Activated CD8-positive, alpha-beta T cell treated with anti-CD3 and anti-CD28 coated beads, Interleukin-2, amount 10 ng/mL, durations not matched to agents 7 days and 5 days (primary cell): ENCODE data around the gene NUBP2. TPM values are rescaled to one million over a fixed set of nuclear protein-coding genes. Genes with fewer than 3 reads are reported as not detected.

Experiments
- ATAC-seq: fragments of 150-1000 bp; cut with Tn5 transposase; one replicate; pipeline ENCODE4 v1.10.0; 2021; ENCODE audit warnings: moderate library complexity
- CTCF ChIA-PET: fragments of 350-600 bp; sonication (Branson Sonifier 250); formaldehyde crosslinking; loops from one replicate; lab custom pipeline; 2021; ENCODE audit warnings: antibody characterized with exemption; lab: Charles Lee
- POLR2A ChIA-PET: fragments of 350-600 bp; sonication (Branson Sonifier 250); formaldehyde crosslinking; loops from one replicate; lab custom pipeline; 2021; ENCODE audit warnings: antibody characterized with exemption; lab: Charles Lee
- DNase-seq: peaks from one replicate; pipeline ENCODE4 v3.0.0-alpha.2; 2020
- H3K27ac Mint-ChIP-seq: one replicate; pipeline ENCODE4 v1.8.0; 2021; ENCODE audit warnings: mild to moderate bottlenecking, mixed read lengths
- H3K27me3 Mint-ChIP-seq: one replicate; pipeline ENCODE4 v1.8.0; 2021; ENCODE audit warnings: low read depth, mixed read lengths
- H3K36me3 Mint-ChIP-seq: one replicate; pipeline ENCODE4 v1.8.0; 2021; ENCODE audit warnings: low read depth, mixed read lengths
- H3K4me1 Mint-ChIP-seq: one replicate; pipeline ENCODE4 v1.8.0; 2021; ENCODE audit warnings: low read depth, mixed read lengths
- H3K4me3 Mint-ChIP-seq: one replicate; pipeline ENCODE4 v1.8.0; 2021; ENCODE audit warnings: mild to moderate bottlenecking, mixed read lengths
- H3K9me3 Mint-ChIP-seq: one replicate; pipeline ENCODE4 v1.8.0; 2022; ENCODE audit warnings: mixed read lengths; ENCODE audit not compliant: insufficient read depth
- total RNA-seq, 2 experiments: library from RNA; stranded (reverse); gene quantifications; one replicate each; pipeline ENCODE4 v1.2.3, GENCODE V29; 2021

NUBP2 gene
- total RNA-seq, 2 experiments from 2014 or later = 58.5 to 61.8 TPM

DNA sequence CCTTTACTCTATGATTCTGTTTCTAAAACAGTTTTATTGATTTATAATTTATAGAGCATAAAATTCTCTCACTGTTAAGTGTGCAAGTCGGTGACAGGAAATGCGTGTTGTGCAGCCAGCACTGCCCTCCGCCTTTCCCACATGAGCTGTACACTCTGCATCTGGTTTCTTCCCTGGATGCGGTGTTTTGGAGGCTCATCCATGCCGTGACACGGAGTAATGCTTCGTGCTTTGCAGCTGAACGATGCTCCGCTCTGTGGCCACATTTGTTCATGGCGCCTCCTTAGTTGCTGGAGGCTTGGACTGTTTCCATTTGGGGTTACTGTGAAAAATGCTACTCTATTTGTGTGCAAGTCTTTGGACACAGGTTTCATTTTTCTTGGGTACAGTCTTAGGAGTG, 17.9 kb downstream of the NUBP2 start:
- H3K4me3 Mint-ChIP-seq = no peak overlapping the region
- CTCF ChIA-PET = no interaction called here
- no peak for ATAC-seq

DNA sequence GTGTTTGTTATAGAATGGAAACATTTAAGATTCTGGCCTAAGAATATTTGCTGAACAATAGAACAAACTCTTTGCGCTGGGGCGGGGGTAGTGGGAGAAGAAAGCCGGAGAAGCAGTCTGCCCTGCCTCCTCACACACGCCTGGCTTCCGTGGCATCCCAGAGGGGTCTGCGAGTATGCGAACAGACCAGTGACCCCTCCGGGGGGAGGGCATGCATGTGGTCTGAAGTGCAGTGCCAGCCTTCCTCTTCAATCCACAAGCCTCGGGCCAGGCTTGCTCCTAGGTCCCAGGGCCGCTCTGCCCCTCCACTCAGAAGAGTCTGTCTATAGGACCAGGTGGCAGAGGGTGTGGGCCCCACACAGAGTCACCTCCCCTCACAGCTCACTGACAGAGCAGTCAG, 24.9 kb downstream of the NUBP2 start:
- Mint-ChIP-seq H3K36me3 (peaks cover 22% of the 10 kb centered on the region), H3K9me3 (no peaks in the 10 kb centered on the region), H3K4me1 (no peaks in the 10 kb centered on the region), H3K27me3 (no peaks in the 10 kb centered on the region), H3K27ac (no peak overlapping the region), H3K4me3 (no peak overlapping the region)
- DNase-seq (no peak), ATAC-seq (no peak)
- ChIA-PET CTCF (no interaction called here), POLR2A (interaction anchor here (0.6 kb wide), 1 partner anchor 36 kb away, joined by 3 read pairs; no protein-coding TSS in a partner anchor)

More for the DNA sequence above, 17.9 kb downstream of the NUBP2 start:
- H3K36me3 Mint-ChIP-seq = peaks cover 20% of the 10 kb centered on the region
- no peaks in the 10 kb centered on the region for H3K27me3 Mint-ChIP-seq
- POLR2A ChIA-PET = no interaction called here
- H3K4me1 Mint-ChIP-seq = no peaks in the 10 kb centered on the region
- no peak overlapping the region for H3K27ac Mint-ChIP-seq
- DNase-seq = no peak
- H3K9me3 Mint-ChIP-seq = peaks cover 17% of the 10 kb centered on the region

DNA sequence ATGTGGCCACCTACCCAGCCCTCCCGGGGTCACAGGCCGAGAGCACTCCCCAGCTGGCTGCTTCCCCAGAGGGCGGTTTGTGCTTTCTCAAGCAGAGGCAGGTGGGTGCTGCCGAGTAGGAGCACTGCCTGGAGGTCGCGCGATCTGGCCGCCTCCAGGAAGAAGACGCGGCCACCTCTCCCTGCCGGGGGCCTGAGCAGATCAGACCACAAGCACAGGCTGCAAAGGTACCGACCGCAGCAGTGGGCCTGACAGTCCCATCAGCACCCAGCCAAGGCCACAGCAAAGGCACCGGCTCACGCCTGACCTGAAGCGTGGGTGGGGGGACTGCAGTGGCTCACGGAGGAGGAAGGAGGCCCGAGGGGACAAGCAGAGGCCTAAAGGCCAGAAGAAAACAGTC, 25.9 kb downstream of the NUBP2 start:
- DNase-seq (no peak), ATAC-seq (no peak)
- ChIA-PET CTCF (no interaction called here), POLR2A (interaction anchor here (0.5 kb wide), 1 partner anchor 388 kb away, joined by 3 read pairs; the partner anchor contains the start of gene UQCC4)
- peaks cover 5% of the 10 kb centered on the region for H3K4me1 Mint-ChIP-seq
- H3K27me3 Mint-ChIP-seq = no peaks in the 10 kb centered on the region
- H3K4me3 Mint-ChIP-seq = no peak overlapping the region
- H3K9me3 Mint-ChIP-seq = no peaks in the 10 kb centered on the region
- no peak overlapping the region for H3K27ac Mint-ChIP-seq
- peaks cover 28% of the 10 kb centered on the region for H3K36me3 Mint-ChIP-seq

DNA sequence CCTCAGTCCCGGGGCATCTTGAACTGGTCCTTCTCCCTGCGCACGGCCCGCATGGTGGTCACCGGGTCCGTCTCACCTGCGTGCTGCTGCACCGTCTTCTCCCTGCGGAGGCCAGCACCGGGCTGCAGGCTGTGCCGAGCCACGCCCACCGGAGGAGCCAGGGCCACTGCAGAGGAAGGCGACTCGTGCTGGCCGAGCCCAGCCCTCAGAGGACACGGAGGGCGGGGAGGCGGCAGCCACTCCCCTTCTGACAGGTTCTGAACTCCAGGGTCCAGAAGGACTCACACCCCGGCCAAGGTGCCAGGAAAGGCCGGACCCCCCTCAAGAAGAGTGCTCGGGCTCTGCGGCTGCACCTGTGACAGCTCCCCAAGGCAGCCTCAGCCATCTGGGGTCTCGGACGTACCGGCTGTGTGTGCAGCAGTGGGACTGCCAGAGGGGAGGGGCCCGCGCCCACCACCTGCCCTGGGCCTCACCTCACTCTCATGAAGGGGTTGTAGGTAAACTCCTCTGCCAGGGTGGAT, 26.6 kb downstream of the NUBP2 start:
- no peak for ATAC-seq
- ChIA-PET CTCF (no interaction called here), POLR2A (interaction anchor here (0.5 kb wide), 1 partner anchor 389 kb away, joined by 3 read pairs; the partner anchor contains the start of gene UQCC4)
- peaks cover 5% of the 10 kb centered on the region for H3K4me1 Mint-ChIP-seq
- H3K27me3 Mint-ChIP-seq = no peaks in the 10 kb centered on the region
- no peak overlapping the region for H3K4me3 Mint-ChIP-seq
- H3K27ac Mint-ChIP-seq = no peak overlapping the region
- no peaks in the 10 kb centered on the region for H3K9me3 Mint-ChIP-seq
- DNase-seq = no peak
- peaks cover 30% of the 10 kb centered on the region for H3K36me3 Mint-ChIP-seq

DNA sequence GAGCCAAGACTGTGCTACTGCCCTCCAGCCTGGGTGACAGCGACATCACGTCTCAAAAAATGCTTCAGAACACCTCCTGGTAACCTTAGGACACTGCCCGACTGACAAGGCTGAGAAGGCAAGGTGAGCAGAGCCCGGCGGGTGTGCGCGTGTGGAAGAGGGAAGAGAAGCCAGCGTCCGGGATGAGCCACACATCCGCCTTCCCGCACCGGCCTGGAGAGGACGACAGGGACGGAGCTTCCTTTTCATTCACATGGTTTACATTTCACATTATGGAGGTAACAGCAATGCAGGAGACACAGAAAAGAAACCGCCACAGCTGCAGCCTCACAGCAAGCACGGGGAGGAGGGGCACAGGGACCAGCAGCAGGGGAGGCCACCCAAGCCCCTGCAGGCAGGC, 27.3 kb downstream of the NUBP2 start:
- no peak overlapping the region for H3K4me3 Mint-ChIP-seq
- peaks cover 5% of the 10 kb centered on the region for H3K4me1 Mint-ChIP-seq
- POLR2A ChIA-PET = no interaction called here
- no peaks in the 10 kb centered on the region for H3K9me3 Mint-ChIP-seq
- H3K27me3 Mint-ChIP-seq = no peaks in the 10 kb centered on the region
- H3K36me3 Mint-ChIP-seq = peaks cover 33% of the 10 kb centered on the region
- ATAC-seq = no peak
- DNase-seq = no peak
- H3K27ac Mint-ChIP-seq = no peak overlapping the region
- CTCF ChIA-PET = no interaction called here

DNA sequence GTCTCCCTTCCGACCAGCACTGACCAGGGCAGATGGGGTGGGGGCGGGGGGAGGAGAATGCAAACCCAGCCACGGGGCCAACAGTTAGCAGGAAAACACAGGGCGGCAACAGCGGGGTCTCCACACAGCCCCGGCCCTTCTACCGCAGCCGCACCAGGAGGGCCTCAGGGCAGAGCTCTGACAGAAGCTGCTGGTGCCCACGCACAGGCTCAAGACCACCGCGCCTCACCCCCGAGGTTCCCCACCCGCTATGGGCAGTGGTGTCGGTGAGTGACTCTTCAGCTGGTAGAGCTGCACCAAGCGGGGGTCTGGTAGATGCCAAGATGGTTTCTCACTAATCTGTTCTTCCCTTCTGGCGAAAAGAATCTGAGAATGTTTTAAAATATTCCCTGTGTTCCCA, 27.8 kb downstream of the NUBP2 start:
- CTCF ChIA-PET = interaction anchor here (1.4 kb wide), 1 partner anchor 14 kb away, joined by 3 read pairs; no protein-coding TSS in a partner anchor
- POLR2A ChIA-PET = no interaction called here
- Mint-ChIP-seq H3K9me3 (no peaks in the 10 kb centered on the region), H3K36me3 (peaks cover 35% of the 10 kb centered on the region), H3K27ac (no peak overlapping the region), H3K4me1 (peaks cover 5% of the 10 kb centered on the region), H3K27me3 (no peaks in the 10 kb centered on the region), H3K4me3 (no peak overlapping the region)
- ATAC-seq (no peak), DNase-seq (no peak)

DNA sequence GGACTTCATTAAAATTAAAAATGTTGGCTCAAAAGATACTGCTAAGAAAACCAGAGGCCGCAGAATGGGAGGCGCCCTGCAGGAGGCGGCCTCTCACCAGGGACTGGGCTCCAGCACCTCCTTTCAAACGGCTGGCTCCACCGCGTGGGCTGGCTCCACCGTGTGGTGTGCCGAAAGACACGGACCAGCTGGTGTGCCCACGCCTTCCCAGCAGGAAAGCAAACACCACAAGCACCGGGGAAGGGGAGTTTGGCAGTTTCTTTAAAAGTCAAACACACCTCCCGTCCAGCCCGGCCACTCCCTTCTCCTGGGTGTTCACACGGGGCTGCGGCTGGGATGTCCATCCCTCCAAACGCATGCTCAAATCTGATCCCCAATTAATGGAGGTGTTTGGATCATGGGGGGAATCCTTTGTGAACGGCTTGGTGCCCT, 30.0 kb downstream of the NUBP2 start:
- peak overlapping the region; percentile 50 for H3K27ac Mint-ChIP-seq
- H3K4me3 Mint-ChIP-seq = no peak overlapping the region
- H3K4me1 Mint-ChIP-seq = peaks cover 5% of the 10 kb centered on the region
- ATAC-seq (peak; percentile 78), DNase-seq (peak; percentile 61)
- ChIA-PET CTCF (interaction anchor here (1.2 to 2.0 kb wide), 4 partner anchors 11 to 115 kb away, joined by 3 to 7 read pairs (median 4); partner anchors contain the start of genes NUBP2 and SPSB3), POLR2A (no interaction called here)
- H3K36me3 Mint-ChIP-seq = peaks cover 26% of the 10 kb centered on the region
- no peaks in the 10 kb centered on the region for H3K9me3 Mint-ChIP-seq
- H3K27me3 Mint-ChIP-seq = no peaks in the 10 kb centered on the region

DNA sequence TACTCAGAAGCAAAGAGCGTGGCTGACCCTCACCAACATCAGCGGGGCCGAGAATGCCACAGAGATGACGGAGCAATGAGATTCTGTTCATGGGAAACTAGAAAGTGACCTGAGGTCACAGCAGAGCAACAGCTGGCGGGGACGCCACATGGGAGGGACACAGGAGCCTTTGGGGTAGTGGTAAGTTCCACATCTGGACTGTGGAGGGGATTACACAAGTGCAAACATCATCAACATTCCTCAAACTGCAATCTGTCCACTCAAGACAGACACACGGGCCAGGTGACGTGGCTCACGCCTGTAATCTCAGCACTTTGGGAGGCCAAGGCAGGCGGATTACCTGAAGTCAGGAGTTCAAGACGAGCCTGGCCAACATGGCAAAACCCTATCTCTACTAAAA, 32.7 kb downstream of the NUBP2 start:
- Mint-ChIP-seq H3K27ac (no peak overlapping the region), H3K4me1 (peaks cover 5% of the 10 kb centered on the region), H3K36me3 (peaks cover 24% of the 10 kb centered on the region), H3K4me3 (no peak overlapping the region), H3K27me3 (no peaks in the 10 kb centered on the region), H3K9me3 (no peaks in the 10 kb centered on the region)
- no peak for DNase-seq
- ChIA-PET POLR2A (no interaction called here), CTCF (no interaction called here)
- ATAC-seq = no peak

DNA sequence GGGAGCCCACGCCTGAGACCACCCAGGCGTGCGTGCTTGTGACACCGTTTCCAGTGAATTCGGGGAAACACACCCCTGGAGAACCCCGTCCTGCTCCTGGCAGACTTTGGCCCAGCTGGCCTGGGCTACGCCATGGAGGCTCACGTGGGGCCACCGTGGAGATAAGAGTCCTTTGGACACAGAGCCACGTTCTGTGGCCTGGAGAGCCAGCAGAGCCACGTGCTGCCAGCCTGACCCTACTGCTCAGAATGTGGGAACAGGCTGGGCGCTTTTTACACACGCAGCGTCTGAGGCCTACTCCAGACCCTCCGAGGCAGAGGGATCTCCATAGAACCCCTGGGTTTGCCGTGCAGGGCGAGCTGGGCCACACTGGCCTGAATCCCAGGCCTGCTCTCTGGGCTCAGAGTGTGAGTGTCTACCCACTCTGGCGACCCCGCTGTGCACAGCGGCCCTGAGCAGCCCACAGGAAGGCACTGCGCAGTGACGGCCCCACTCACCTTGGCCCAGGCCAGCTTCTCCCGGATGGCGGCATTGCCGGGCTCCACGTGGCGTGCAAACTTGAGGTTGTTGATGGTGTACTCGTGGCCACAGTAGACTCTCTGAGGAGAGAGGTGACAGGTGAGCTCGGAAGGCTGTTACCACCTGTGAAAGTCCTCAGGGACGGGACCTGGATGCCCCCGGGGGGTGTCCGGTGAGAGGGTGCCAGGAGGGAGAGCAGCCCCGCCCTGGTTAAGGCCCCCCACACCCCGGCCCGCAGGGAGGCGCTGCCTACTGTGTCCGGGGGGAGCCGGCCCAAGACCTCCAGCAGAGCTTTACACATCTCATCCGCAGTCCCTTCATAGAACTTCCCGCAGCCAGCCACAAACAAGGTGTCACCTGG, 33.9 kb downstream of the NUBP2 start:
- no peak overlapping the region for H3K4me3 Mint-ChIP-seq
- no peak for ATAC-seq
- CTCF ChIA-PET = no interaction called here
- POLR2A ChIA-PET = interaction anchor here (1.2 kb wide), 1 partner anchor 34 kb away, joined by 3 read pairs; the partner anchor contains the start of genes NUBP2 and SPSB3
- H3K27me3 Mint-ChIP-seq = no peaks in the 10 kb centered on the region
- H3K9me3 Mint-ChIP-seq = no peaks in the 10 kb centered on the region
- peaks cover 22% of the 10 kb centered on the region for H3K36me3 Mint-ChIP-seq
- no peak overlapping the region for H3K27ac Mint-ChIP-seq
- peaks cover 5% of the 10 kb centered on the region for H3K4me1 Mint-ChIP-seq
- no peak for DNase-seq

DNA sequence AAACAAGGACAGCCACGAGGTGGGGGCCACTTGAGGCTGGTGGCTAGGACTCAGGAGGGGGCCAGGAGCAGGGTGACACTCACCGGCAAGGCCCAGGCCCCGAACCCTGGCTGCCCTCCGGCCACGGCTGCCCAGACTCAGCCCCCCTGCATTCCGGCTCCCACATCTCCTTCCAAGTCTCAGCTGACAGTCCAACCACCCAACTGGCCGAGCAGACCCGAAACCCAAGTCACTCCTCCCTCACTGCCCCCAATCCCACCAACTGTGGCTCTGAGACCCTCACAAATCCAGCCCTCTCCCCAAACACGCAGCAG, 34.5 kb downstream of the NUBP2 start:
- Mint-ChIP-seq H3K27ac (no peak overlapping the region), H3K9me3 (no peaks in the 10 kb centered on the region), H3K4me1 (peaks cover 5% of the 10 kb centered on the region), H3K4me3 (no peak overlapping the region), H3K27me3 (no peaks in the 10 kb centered on the region), H3K36me3 (peaks cover 22% of the 10 kb centered on the region)
- no peak for DNase-seq
- POLR2A ChIA-PET = interaction anchor here (1.2 kb wide), 1 partner anchor 34 kb away, joined by 3 read pairs; the partner anchor contains the start of genes NUBP2 and SPSB3
- no peak for ATAC-seq
- CTCF ChIA-PET = no interaction called here

DNA sequence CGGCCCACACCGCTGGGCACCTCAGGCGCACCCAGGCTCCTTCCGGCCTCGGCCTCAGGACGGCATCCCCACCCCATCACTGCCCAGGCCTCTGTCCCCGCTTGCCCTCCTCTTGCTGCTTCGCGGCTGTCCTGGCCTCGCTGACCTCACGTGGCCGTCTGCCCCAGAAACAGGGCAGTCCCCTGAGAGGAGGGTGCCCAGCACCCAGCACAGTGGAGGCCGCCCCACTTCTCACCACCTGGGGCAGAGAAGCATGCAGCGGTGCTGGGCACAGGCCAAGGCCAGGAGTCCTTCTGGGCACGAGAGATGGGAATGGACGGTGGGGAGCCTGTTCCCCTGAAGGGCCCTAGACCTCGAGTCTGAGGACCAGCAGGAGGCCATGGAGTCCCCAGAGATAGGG, 35.0 kb downstream of the NUBP2 start:
- Mint-ChIP-seq H3K4me3 (no peak overlapping the region), H3K27ac (no peak overlapping the region), H3K27me3 (no peaks in the 10 kb centered on the region), H3K4me1 (peaks cover 5% of the 10 kb centered on the region), H3K9me3 (no peaks in the 10 kb centered on the region), H3K36me3 (peaks cover 22% of the 10 kb centered on the region)
- DNase-seq (no peak), ATAC-seq (no peak)
- CTCF ChIA-PET = no interaction called here
- POLR2A ChIA-PET = interaction anchor here (1.2 kb wide), 1 partner anchor 35 kb away, joined by 3 read pairs; the partner anchor contains the start of genes NUBP2 and SPSB3
